Osteocyte (in vitro differentiated cells): ENCODE measurements around the gene NPW. TPM values are rescaled to one million over a fixed set of nuclear protein-coding genes. Genes with fewer than 3 reads are reported as not detected.
A peak's percentile ranks its signal among the peaks of the same experiment; 100 is the strongest.

ENCODE experiments used
- DNase-seq: peaks from one replicate; pipeline ENCODE4 v3.0.0; 2021; ENCODE audit warnings: mixed read lengths; ENCODE audit not compliant: unreplicated experiment; ENCODE audit errors: extremely low spot score
- H3K27ac Mint-ChIP-seq: one replicate; pipeline ENCODE4 v1.8.0; 2021; ENCODE audit warnings: mild to moderate bottlenecking, mixed read lengths; ENCODE audit not compliant: unreplicated experiment
- H3K27me3 Mint-ChIP-seq: one replicate; pipeline ENCODE4 v1.8.0; 2021; ENCODE audit warnings: mixed read lengths; ENCODE audit not compliant: unreplicated experiment
- H3K36me3 Mint-ChIP-seq: one replicate; pipeline ENCODE4 v1.8.0; 2021; ENCODE audit warnings: mixed read lengths; ENCODE audit not compliant: unreplicated experiment
- H3K4me1 Mint-ChIP-seq: one replicate; pipeline ENCODE4 v1.8.0; 2021; ENCODE audit warnings: mixed read lengths; ENCODE audit not compliant: unreplicated experiment
- H3K4me3 Mint-ChIP-seq: one replicate; pipeline ENCODE4 v1.8.0; 2021; ENCODE audit warnings: mild to moderate bottlenecking, moderate library complexity, mixed read lengths; ENCODE audit not compliant: unreplicated experiment
- H3K9me3 Mint-ChIP-seq: one replicate; pipeline ENCODE4 v1.8.0; 2021; ENCODE audit warnings: mixed read lengths; ENCODE audit not compliant: unreplicated experiment
- long read RNA-seq: library from polyadenylated mRNA; unstranded; transcript quantifications from one replicate; pipeline ENCODE4 v2.0.0, GENCODE V29; 2021
- total RNA-seq: library from RNA; stranded (reverse); gene quantifications from 2 replicates; pipeline ENCODE4 v1.2.1, GENCODE V29; 2021
- TF ChIP-seq, protein P1 (sequence below): fragments of 200-600 bp; sonication (generic); IDR thresholded peaks from 2 replicates; pipeline ENCODE4 v1.5.0; 2021; ENCODE audit warnings: antibody characterized with exemption, mild to moderate bottlenecking, moderate library complexity

Gene NPW
- total RNA-seq, result 4.1 and 4.4 TPM in 2 replicates
- long read RNA-seq, result 0 reads

GRCh38 chr16:2019518-2019920 lies at the start of gene NPW:
Gene NPW (plus strand): TSS chr16:2019785.
- Mint-ChIP-seq H3K4me1 (peaks cover 29% of the 10 kb centered on the region), H3K27me3 (peaks cover 8% of the 10 kb centered on the region), H3K27ac (no peak within 1 kb of the TSS), H3K9me3 (no peaks in the 10 kb centered on the region), H3K4me3 (peak within 1 kb of the TSS; percentile 32), H3K36me3 (no peaks in the 10 kb centered on the region)
- TF ChIP-seq, protein P1, sequence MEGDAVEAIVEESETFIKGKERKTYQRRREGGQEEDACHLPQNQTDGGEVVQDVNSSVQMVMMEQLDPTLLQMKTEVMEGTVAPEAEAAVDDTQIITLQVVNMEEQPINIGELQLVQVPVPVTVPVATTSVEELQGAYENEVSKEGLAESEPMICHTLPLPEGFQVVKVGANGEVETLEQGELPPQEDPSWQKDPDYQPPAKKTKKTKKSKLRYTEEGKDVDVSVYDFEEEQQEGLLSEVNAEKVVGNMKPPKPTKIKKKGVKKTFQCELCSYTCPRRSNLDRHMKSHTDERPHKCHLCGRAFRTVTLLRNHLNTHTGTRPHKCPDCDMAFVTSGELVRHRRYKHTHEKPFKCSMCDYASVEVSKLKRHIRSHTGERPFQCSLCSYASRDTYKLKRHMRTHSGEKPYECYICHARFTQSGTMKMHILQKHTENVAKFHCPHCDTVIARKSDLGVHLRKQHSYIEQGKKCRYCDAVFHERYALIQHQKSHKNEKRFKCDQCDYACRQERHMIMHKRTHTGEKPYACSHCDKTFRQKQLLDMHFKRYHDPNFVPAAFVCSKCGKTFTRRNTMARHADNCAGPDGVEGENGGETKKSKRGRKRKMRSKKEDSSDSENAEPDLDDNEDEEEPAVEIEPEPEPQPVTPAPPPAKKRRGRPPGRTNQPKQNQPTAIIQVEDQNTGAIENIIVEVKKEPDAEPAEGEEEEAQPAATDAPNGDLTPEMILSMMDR, result no peak
- DNase-seq, result no peak

GRCh38 chr16:1971796-1972489 lies 47.6 kb upstream of the NPW start, which contains the start of gene TBL3:
Gene TBL3 (plus strand): TSS chr16:1972053. CDS start chr16:1972165, 112 bp downstream.
- peak; percentile 97 for DNase-seq
- Mint-ChIP-seq H3K27ac (peak within 1 kb of the TSS; percentile 98), H3K9me3 (no peaks in the 10 kb centered on the region), H3K4me1 (peaks cover 24% of the 10 kb centered on the region), H3K4me3 (peak within 1 kb of the TSS; percentile 94), H3K27me3 (no peaks in the 10 kb centered on the region), H3K36me3 (peaks cover 12% of the 10 kb centered on the region)
- TF ChIP-seq, protein P1, result no peak

GRCh38 chr16:1972490-1972877 lies 47.1 kb upstream of the NPW start:
- peaks cover 12% of the 10 kb centered on the region for H3K36me3 Mint-ChIP-seq
- no peaks in the 10 kb centered on the region for H3K9me3 Mint-ChIP-seq
- no peak for DNase-seq
- no peaks in the 10 kb centered on the region for H3K27me3 Mint-ChIP-seq
- TF ChIP-seq, protein P1, result no peak
- peak overlapping the region; percentile 94 for H3K4me3 Mint-ChIP-seq
- peaks cover 22% of the 10 kb centered on the region for H3K4me1 Mint-ChIP-seq
- H3K27ac Mint-ChIP-seq, result peak overlapping the region; percentile 98

DNA sequence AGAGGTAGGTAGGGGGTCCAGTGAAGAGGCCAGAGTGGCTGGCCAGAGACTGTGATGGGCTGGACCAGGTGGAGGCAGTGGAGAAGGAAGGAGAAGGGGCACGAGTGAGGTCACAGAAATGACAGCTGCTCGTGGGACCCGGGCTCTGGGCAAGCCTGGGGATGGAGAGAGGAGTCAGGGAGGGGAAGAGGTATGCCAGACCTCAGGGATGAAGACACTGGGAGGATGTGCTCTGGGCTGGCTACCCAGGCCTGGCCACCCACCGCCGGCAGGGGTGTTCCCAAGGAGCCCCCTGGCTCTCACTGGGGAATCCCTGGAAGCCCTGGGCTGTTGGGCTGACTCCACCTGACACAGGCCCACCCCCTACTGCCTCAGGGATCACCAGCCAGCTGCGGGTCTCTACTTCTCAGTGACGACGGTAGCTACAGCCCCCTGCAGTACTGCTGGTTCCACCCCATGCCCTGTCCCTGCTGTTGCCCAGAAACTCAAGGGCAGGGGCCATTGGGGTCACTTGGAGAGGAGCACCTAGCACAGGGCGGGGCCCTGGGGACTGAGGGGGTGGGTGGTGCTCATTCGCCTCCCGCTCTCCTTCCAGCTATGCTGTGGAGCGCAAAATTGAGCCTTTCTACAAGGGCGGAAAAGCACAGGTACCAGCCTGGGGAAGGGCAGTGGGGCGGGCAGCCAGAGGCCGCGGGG lies 46.0 kb upstream of the NPW start:
- Mint-ChIP-seq H3K27me3 (no peaks in the 10 kb centered on the region), H3K27ac (no peak overlapping the region), H3K9me3 (no peaks in the 10 kb centered on the region), H3K36me3 (peaks cover 12% of the 10 kb centered on the region), H3K4me1 (peaks cover 22% of the 10 kb centered on the region), H3K4me3 (peak overlapping the region; percentile 94)
- DNase-seq, result no peak
- TF ChIP-seq, protein P1, result no peak
